Activated CD8-positive, alpha-beta T cell treated with anti-CD3 and anti-CD28 coated beads for 36 hours (primary cell): Measurements from ENCODE around the gene PPIL6. TPM values are rescaled to one million over a fixed set of nuclear protein-coding genes. Genes with fewer than 3 reads are reported as not detected.

Experiments
- ATAC-seq: fragments of 200-7000 bp; cut with Tn5 transposase; one replicate; pipeline ENCODE4 v1.10.0; 2021; ENCODE audit warnings: mild to moderate bottlenecking, moderate library complexity
- CTCF ChIA-PET: fragments of 350-600 bp; sonication (Branson Sonifier 250); formaldehyde crosslinking; loops from one replicate; lab custom pipeline; 2021; ENCODE audit warnings: antibody characterized with exemption; lab: Charles Lee
- POLR2A ChIA-PET: fragments of 350-600 bp; sonication (Branson Sonifier 250); formaldehyde crosslinking; loops from one replicate; lab custom pipeline; 2021; ENCODE audit warnings: antibody characterized with exemption; lab: Charles Lee
- DNase-seq: peaks from one replicate; pipeline ENCODE4 v3.0.0-alpha.2; 2020
- H3K27ac Mint-ChIP-seq: one replicate; pipeline ENCODE4 v1.8.0; 2021; ENCODE audit warnings: mild to moderate bottlenecking, mixed read lengths
- H3K27me3 Mint-ChIP-seq: one replicate; pipeline ENCODE4 v1.8.0; 2021; ENCODE audit warnings: mixed read lengths
- H3K36me3 Mint-ChIP-seq: one replicate; pipeline ENCODE4 v1.8.0; 2021; ENCODE audit warnings: low read depth, mixed read lengths
- H3K4me1 Mint-ChIP-seq: one replicate; pipeline ENCODE4 v1.8.0; 2021; ENCODE audit warnings: low read depth, mixed read lengths
- H3K4me3 Mint-ChIP-seq: one replicate; pipeline ENCODE4 v1.8.0; 2021; ENCODE audit warnings: mild to moderate bottlenecking, moderate library complexity, mixed read lengths
- H3K9me3 Mint-ChIP-seq: one replicate; pipeline ENCODE4 v1.8.0; 2021; ENCODE audit warnings: mixed read lengths
- intact Hi-C: fragments of 100-400 bp; cut with micrococcal nuclease; formaldehyde crosslinking; loops from one replicate; pipeline ENCODE4 v1.10.0; 2022
- total RNA-seq, 2 experiments: library from RNA; stranded (reverse); gene quantifications; one replicate each; pipeline ENCODE4 v1.2.3, GENCODE V29; 2021
- TF ChIP-seq, protein P1 (sequence below): fragments of 200-600 bp; IDR thresholded peaks from one replicate; pipeline ENCODE4 v1.8.0; 2022; ENCODE audit warnings: antibody characterized with exemption, mild to moderate bottlenecking

Gene PPIL6
- total RNA-seq, 2 experiments from 2014 or later: 0.27 to 0.38 TPM

DNA sequence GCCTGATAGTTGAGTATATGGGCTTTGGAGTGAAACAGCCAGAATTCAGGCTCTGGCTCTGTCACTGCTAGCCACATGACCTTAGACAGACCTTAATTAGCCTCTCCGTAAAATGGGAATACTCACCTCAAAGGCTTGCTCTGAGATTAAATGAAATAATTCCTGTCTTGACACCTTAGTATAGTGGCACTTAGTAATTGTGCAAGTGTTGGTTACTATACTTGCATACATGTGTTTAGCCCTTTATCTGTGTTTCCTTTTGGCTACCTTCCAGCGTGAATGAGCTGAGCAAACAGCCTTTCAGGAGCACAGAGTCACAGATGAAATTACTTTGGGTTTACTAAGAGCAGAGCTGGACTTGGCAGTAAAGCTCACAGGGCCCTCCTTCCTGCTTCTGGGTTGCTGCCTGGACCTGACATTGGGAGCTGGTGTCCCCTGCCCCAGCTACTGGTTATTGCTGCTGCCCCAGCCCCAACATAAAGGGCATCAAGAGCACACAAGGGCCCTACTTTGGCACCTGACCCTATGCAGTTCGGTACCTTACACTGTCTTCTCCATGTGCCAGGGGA lies 90.9 kb downstream of the PPIL6 start:
- Mint-ChIP-seq H3K27me3 (no peaks in the 10 kb centered on the region), H3K4me3 (no peak overlapping the region), H3K9me3 (no peaks in the 10 kb centered on the region), H3K4me1 (peaks cover 9% of the 10 kb centered on the region), H3K27ac (no peak overlapping the region), H3K36me3 (peaks cover 13% of the 10 kb centered on the region)
- intact Hi-C loops: no loop called here
- CTCF ChIA-PET: interaction anchor here (0.9 to 2.0 kb wide), 2 partner anchors 34 to 162 kb away, joined by 3 to 6 read pairs; no protein-coding TSS in a partner anchor
- ATAC-seq (no peak), DNase-seq (no peak)
- TF ChIP-seq, protein P1, sequence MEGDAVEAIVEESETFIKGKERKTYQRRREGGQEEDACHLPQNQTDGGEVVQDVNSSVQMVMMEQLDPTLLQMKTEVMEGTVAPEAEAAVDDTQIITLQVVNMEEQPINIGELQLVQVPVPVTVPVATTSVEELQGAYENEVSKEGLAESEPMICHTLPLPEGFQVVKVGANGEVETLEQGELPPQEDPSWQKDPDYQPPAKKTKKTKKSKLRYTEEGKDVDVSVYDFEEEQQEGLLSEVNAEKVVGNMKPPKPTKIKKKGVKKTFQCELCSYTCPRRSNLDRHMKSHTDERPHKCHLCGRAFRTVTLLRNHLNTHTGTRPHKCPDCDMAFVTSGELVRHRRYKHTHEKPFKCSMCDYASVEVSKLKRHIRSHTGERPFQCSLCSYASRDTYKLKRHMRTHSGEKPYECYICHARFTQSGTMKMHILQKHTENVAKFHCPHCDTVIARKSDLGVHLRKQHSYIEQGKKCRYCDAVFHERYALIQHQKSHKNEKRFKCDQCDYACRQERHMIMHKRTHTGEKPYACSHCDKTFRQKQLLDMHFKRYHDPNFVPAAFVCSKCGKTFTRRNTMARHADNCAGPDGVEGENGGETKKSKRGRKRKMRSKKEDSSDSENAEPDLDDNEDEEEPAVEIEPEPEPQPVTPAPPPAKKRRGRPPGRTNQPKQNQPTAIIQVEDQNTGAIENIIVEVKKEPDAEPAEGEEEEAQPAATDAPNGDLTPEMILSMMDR: no peak
- POLR2A ChIA-PET: interaction anchor here (0.9 to 1.7 kb wide), 5 partner anchors 10 to 42 kb away, joined by 3 to 5 read pairs (median 4); no protein-coding TSS in a partner anchor

DNA sequence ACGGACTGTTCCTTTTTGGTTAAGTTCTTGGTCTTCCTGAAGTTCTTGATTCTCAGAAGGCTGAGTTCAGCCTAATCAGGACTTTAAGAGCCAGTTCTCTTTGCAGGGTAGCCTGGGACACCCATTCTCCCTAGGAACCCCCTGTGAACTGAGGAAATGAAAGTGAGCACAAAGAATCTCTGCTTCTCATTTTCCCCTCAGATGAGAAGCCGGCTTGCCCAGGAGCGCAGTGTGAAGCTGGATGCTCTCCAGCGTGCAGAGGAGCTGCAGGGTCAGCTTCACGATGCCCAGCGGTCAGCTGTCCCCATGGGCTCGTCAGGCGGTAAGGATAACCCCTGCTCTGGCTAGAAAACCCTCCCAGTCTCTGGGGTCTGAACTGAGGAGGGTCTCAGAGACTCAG lies 92.2 kb downstream of the PPIL6 start:
- TF ChIP-seq, protein P1: no peak
- H3K36me3 Mint-ChIP-seq: peaks cover 5% of the 10 kb centered on the region
- CTCF ChIA-PET: no interaction called here
- POLR2A ChIA-PET: interaction anchor here (1.7 kb wide), 1 partner anchor 25 kb away, joined by 5 read pairs; no protein-coding TSS in a partner anchor
- no peaks in the 10 kb centered on the region for H3K9me3 Mint-ChIP-seq
- DNase-seq: no peak
- H3K27me3 Mint-ChIP-seq: no peaks in the 10 kb centered on the region
- intact Hi-C loops: no loop called here
- no peak overlapping the region for H3K27ac Mint-ChIP-seq
- H3K4me3 Mint-ChIP-seq: no peak overlapping the region
- H3K4me1 Mint-ChIP-seq: peaks cover 9% of the 10 kb centered on the region
- no peak for ATAC-seq

DNA sequence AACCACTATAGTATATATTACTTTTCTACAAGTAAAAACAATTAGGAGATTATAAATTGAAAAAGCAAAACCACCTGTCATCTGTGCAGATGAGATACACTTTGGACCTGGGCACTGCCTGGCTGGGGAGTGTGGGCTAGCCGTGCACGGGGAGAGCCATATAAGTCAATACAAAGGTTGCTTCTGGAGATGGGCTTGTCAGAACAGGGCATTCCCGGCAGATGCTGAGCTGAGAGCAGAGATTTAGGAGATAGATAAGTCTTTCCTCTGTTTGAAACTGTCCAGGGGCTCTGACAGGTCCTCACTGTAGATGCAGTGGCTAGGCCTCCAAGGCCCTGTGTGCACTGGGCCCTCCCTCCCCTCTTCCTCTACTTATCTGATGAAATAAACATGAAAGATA lies 92.6 kb downstream of the PPIL6 start:
- Mint-ChIP-seq H3K9me3 (no peaks in the 10 kb centered on the region), H3K4me1 (peaks cover 7% of the 10 kb centered on the region), H3K4me3 (no peak overlapping the region), H3K27me3 (no peaks in the 10 kb centered on the region), H3K36me3 (peaks cover 1% of the 10 kb centered on the region), H3K27ac (no peak overlapping the region)
- no peak for DNase-seq
- ChIA-PET CTCF (no interaction called here), POLR2A (interaction anchor here (1.7 kb wide), 1 partner anchor 26 kb away, joined by 5 read pairs; no protein-coding TSS in a partner anchor)
- intact Hi-C loops: no loop called here
- TF ChIP-seq, protein P1: no peak
- no peak for ATAC-seq

DNA sequence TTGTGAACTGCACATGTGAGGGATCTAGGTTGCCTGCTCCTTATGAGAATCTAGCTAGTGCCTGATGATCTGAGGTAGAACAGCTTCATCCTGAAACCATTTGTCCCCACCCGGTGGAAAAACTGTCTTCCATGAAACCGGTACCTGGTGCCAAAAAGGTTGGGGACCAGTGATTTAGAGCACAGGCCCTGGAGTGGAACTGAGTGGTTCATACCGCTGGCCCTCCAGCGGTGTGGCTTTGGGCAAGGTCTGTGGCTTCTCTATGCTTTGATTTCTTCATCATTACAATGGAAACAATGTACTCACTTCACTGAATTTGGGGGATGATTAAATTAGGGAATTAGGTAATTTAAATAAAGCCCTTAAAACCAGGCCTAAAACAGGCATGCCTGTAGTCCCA lies 94.4 kb downstream of the PPIL6 start:
- H3K9me3 Mint-ChIP-seq: no peaks in the 10 kb centered on the region
- H3K4me1 Mint-ChIP-seq: peaks cover 2% of the 10 kb centered on the region
- no peaks in the 10 kb centered on the region for H3K27me3 Mint-ChIP-seq
- TF ChIP-seq, protein P1: no peak
- DNase-seq (no peak), ATAC-seq (no peak)
- CTCF ChIA-PET: no interaction called here
- H3K27ac Mint-ChIP-seq: no peak overlapping the region
- intact Hi-C loops: no loop called here
- H3K36me3 Mint-ChIP-seq: no peaks in the 10 kb centered on the region
- H3K4me3 Mint-ChIP-seq: no peak overlapping the region
- POLR2A ChIA-PET: interaction anchor here (1.3 kb wide), 1 partner anchor 20 kb away, joined by 3 read pairs; no protein-coding TSS in a partner anchor

DNA sequence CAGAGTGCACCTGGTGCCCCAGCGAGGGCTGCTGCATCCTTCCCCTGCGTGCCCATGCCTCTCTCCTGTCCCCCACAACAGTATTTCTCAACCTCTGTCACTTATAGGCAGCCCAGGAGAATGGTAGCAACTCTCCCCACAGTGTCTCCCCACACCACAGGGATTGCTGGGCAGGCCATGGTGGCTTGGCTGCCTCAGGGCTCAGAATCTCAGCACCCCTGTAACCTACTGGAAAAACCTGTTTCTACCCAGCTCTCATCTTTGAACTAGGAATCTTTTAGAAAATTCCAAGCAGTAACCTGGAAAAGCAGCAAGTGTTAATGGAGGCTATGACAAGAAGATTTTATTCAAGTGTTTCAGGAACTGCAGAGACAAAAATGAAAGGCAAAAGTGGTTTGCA lies 96.2 kb downstream of the PPIL6 start:
- peaks cover 2% of the 10 kb centered on the region for H3K4me1 Mint-ChIP-seq
- no peaks in the 10 kb centered on the region for H3K9me3 Mint-ChIP-seq
- POLR2A ChIA-PET: no interaction called here
- H3K27me3 Mint-ChIP-seq: no peaks in the 10 kb centered on the region
- intact Hi-C loops: no loop called here
- TF ChIP-seq, protein P1: no peak
- ATAC-seq (no peak), DNase-seq (no peak)
- H3K27ac Mint-ChIP-seq: no peak overlapping the region
- H3K4me3 Mint-ChIP-seq: no peak overlapping the region
- CTCF ChIA-PET: no interaction called here
- H3K36me3 Mint-ChIP-seq: no peaks in the 10 kb centered on the region
